GM12878 (cell line): ENCODE results near the gene ADPRHL1.

Experiments
- BHLHE40 ChIP-seq, 2 experiments: fragments of 450-650 bp in 1 of 2; IDR thresholded peaks; 2 replicates each; pipeline ENCODE4 v1.6.1; 2011 to 2017; ENCODE audit warnings: low read depth in 2 of 2, borderline replicate concordance in 1 of 2, improper control_type of control experiment in 1 of 2, low read length in 1 of 2, mild to moderate bottlenecking in 1 of 2
- CTCF ChIP-seq, 3 experiments: IDR thresholded peaks in 2 of 3; conservative IDR thresholded peaks in 1 of 3; 2 replicates each; pipeline ENCODE4 v1.5.1; 2011; ENCODE audit warnings: low read depth in 3 of 3, low read length in 3 of 3, mild to moderate bottlenecking in 3 of 3, control low read depth in 2 of 3, moderate library complexity in 2 of 3, inconsistent platforms in 1 of 3, mixed read lengths in 1 of 3; ENCODE audit not compliant: control insufficient read depth in 2 of 3, insufficient read depth in 1 of 3; ENCODE audit errors: extremely low read depth in 1 of 3
- MXI1 ChIP-seq: fragments of 150-350 bp; IDR thresholded peaks from 2 replicates; pipeline ENCODE4 v1.6.1; 2011; ENCODE audit warnings: low read depth, mild to moderate bottlenecking, inconsistent platforms, low read length, improper control_type of control experiment
- NFIC ChIP-seq: IDR thresholded peaks from 2 replicates; pipeline ENCODE4 v1.6.1; 2012; ENCODE audit warnings: low read depth, mild to moderate bottlenecking, inconsistent platforms, low read length, moderate library complexity
- PKNOX1 ChIP-seq: fragments of 450-650 bp; IDR thresholded peaks from 2 replicates; pipeline ENCODE4 v1.6.1; 2016; ENCODE audit warnings: mild to moderate bottlenecking
- POLR2A ChIP-seq: IDR thresholded peaks from 2 replicates; pipeline ENCODE4 v1.6.1; 2011; ENCODE audit warnings: low read depth, mild to moderate bottlenecking, low read length
- RAD21 ChIP-seq: IDR thresholded peaks from 2 replicates; pipeline ENCODE4 v1.6.1; 2011; ENCODE audit warnings: mild to moderate bottlenecking, low read depth, low read length, moderate library complexity; ENCODE audit not compliant: insufficient read depth
- USF2 ChIP-seq: IDR thresholded peaks from 2 replicates; pipeline ENCODE4 v1.6.1; 2011; ENCODE audit warnings: low read depth, low read length, improper control_type of control experiment, borderline replicate concordance

GRCh38 chr13:113488283-113488682 lies 35.0 kb upstream of the ADPRHL1 start:
- TF ChIP-seq CTCF (IDR thresholded peaks at IDR 0.05 in 2 of 3, conservative IDR thresholded peaks at IDR 0.05 in 1 of 3; ENCODE audit: control insufficient read depth in 2 of 3, extremely low read depth in 1 of 3, insufficient read depth in 1 of 3, low read depth in 3 of 3, low read length in 3 of 3) (no peak), USF2 (no peak), RAD21 (no peak), BHLHE40 (IDR thresholded peaks at IDR 0.05; ENCODE audit: borderline replicate concordance in 1 of 2, low read depth in 2 of 2, low read length in 1 of 2) (no peak), PKNOX1 (no peak), NFIC (no peak), MXI1 (no peak), POLR2A (no peak)
